Endometrial microvascular endothelial cells (primary cell): Measurements from ENCODE around the gene CARMIL1. TPM values are rescaled to one million over a fixed set of nuclear protein-coding genes. Genes with fewer than 3 reads are reported as not detected.
"Not testable (repeated sequence)": the region's sequence is repeated elsewhere in the genome, so short reads cannot be mapped to it uniquely, and the experiment has no call there.

Experiments used
- in situ Hi-C: cut with HindIII; loops from 2 replicates; pipeline ENCODE4 v1.10.0; 2017; ENCODE audit warnings: low sequenced_read_pairs, low pct_unique_long_range_greater_than_20kb; ENCODE audit errors: inconsistent ontology term
- total RNA-seq: library from RNA; depleted of rRNA; stranded (reverse); fragments of >200 nt; gene quantifications from one replicate; pipeline ENCODE4 v1.2.3, GENCODE V29; 2015; ENCODE audit errors: inconsistent ontology term

The CARMIL1 gene
- total RNA-seq, 1 donor from 2014 or later = 1.0 TPM

DNA sequence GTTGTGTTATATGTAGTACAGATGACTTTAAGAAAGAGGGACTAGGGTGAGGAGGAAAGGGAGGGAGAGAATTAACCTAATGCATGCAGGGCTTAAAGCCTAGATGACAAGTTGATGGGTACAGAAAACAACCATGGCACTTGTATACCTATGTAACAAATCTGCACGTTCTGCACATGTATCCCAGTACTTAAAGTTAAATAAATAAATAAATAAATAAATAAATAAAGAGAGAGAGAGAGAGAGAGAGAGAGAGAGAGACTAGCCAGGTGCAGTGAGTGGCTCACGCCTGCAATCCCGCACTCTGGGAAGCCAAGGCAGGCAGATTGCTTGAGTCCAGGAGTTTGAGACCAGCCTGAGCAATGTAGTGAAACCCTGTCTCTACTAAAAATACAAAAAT lies 11.5 kb upstream of the CARMIL1 start:
- in situ Hi-C loops = loop anchor here (25.0 kb wide), 1 partner anchor 220 kb away; no protein-coding TSS in a partner anchor

DNA sequence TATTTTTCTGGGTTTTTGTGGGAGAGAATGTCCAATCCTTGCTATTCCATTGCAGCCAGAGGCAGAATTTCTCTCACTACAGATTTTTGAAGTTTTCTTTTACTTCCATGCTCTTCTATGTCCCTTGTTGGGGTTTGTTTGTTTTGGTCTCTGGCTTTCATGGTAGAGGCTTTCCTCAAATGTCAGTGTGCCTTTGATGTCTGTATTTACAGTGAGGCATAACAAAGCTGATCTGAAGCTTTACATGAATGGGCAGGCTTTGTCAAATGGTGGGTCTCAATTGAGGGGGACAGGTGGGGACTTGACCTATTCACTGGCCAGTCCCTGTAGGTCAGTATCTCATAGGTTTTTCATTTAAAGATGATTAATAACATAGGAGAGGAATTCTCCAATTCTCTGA lies 8.6 kb upstream of the CARMIL1 start:
- in situ Hi-C loops = loop anchor here (25.0 kb wide), 1 partner anchor 217 kb away; no protein-coding TSS in a partner anchor

DNA sequence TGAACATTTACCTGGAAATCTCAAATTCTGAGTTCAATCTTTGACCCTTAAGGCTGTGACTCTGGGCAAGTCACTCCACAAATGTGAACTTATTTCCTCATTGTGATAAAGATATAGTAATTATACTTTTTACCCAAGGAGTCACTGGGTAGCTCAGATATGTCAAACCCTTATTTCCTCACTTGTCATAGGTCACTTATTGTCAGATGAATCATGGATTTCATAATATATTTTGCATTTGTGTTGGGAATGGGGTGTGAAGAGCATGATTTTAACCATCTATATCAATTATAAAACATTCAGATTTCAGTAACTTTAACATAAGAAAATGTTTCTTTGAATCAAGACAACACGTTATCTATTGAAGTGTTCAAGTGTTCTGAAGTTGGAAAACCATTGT lies 3.7 kb upstream of the CARMIL1 start:
- in situ Hi-C loops = no loop called here

DNA sequence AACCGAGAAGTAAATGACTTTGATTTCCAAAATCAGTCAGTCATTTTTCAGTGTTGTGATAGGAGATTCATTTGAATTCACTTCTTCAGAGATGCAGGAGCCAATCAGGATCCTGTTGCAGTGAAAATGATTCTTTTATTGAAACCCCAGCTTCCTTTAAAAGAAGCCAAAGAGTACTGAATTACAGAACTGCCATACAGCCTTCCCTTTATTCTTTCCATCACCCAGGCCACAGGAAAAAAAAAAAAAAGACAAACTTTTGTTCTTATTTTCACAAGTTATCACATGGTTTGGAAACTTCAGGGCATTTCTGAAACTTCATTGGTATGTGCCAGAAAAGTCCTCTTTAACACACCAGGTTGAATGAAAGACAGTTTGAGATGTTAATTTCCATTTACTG lies 1.8 kb upstream of the CARMIL1 start:
- in situ Hi-C loops = no loop called here

DNA sequence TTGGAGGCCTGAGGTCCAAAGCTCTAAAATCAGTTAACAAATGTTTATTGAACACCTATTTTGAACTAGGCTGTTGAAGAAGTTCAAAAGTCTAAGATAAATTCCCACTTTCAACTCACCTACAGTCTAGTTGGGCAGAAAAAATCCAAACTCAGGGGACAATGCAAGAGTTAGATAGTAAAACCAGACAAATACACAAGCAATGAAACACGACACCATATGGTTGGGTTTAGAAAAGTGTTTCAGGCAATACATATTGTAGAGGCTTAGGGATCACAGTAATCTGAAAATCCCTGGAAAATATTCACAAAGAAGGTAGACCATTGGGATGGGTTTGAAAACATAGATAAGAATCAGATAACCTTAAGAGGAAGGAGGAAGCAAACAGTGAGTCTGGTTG lies 1.3 kb upstream of the CARMIL1 start:
- in situ Hi-C loops = no loop called here

DNA sequence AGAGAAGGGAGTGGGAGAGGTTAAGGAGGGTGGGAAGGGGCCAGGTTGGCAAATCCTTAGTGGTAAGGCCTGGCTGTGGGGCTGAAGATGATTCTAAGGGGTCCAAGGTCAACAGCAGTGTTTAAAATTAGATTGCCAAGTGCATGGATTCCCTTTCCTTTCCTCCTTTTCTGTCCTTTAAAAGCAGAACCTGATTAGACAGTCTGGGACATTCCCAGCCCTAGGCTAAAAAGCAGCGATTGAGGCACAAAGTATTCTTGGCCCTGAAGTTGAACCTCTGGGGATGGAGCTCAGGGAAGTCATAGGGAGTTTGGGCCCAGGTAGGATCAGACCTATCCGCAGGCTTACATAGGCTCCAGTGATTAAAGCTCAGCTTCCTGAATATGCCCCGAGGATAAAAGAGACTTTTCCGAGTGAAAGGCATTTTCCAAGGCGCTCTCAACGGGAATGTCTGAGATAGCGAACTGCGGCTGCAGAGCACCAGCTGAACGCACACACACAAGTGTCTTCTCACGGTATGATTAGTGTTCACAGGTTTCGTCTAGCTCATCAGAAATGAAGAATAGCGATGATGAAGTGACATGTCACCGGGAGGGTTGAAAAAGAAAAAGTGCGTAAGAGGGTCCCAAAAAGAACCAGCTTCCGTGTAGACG lies 787 bp upstream of the CARMIL1 start:
- in situ Hi-C loops = no loop called here

DNA sequence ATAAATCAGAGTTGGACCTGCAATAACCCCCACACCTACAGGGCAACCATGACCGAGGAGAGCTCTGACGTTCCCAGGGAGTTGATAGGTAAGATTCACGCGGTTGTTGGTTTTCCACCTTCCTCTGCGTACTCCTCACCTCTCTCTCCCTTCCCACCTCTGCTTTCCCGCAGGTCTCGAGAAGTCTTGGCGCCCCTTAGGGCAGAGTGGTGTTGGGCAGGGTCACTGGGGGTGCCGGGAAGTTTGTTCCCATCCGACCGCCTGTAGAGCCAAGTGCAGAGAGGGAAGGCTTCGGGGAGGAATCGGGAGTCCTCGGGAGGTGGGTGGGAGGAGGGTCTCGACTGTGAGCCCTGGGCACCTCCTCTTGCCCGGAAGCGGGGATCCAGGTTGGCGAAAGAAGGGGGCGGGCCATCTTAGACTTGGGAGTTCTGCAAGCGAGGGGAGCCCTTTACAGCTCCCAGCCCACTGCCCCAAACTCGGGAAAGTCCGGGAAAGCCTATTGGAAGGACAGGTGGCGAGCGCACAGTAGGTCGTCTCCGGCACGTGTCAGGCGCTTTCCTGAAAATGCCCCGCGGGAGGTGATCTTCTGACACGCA lies 672 bp downstream of the CARMIL1 start:
- in situ Hi-C loops = no loop called here

DNA sequence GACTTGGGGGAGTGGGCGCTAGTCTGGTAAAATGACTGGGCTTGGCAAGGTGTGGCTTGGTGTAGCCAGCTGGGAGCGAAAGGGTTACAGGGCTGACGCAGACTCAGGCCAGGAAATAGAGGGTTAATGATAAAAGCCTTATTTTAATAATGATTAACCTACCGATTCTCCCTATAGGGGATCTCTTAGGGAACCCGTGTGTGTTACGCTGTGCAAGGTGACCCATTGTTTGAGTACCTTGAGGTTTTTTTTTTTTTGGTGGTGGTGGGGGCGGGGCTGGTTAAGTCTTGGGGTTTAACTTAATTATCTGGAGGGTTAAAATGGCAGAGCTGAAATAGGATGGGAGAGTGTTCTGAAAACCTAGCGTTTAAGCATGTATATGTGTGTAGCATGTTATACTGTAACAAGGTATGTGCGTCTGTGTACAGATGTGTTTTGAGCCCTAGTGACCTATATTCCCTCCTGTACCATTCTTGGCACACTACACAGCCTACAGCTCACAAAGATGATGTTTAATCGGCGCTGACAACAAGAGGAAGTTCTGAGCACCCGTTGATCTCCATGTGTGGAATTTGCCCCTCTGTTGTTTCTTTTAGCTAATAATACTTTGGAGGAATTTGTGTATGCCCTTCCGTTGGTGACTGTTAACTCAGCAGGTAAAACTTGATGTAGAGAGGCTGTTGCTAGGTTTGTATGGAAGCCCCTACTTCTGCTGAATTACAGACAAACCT lies 1.3 kb downstream of the CARMIL1 start:
- in situ Hi-C loops = no loop called here

DNA sequence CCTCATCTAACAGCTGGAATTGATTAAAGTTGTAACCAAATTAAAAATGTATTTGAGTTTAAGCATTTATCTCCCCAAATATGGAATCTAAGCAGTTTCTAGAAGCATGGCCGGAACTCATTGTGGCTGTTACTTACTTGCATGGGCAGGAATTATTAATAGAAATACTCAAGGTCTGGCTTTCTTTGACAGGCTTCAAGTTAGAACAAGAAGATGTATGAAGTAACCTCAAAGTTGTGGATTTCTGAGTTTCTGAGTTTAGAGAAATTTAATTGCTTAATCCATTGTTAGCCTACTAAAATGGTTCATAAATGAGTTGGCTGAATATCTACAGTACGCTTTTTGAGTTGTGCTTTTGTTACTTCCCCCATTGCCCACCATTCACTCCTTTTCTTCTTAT lies 7.7 kb downstream of the CARMIL1 start:
- in situ Hi-C loops = no loop called here

DNA sequence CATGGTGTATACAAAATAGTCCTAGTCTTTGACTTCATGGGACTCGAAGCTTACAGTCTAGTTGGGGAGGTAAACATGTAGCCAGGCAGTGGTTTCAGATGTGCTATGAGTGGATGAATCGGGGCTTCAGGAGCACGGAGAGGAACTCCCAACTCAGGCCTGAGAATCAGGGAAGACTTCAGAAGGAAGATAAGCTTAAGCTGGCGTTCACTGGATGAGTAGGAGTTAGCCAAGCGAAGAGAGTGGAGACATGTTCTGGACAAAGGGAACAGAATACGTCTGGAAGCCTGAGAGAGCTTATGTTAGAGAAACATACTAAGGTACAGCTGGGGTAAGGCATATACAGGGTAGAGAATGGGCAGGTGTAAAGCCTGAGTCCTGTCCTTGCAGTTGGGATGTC lies 8.8 kb downstream of the CARMIL1 start:
- in situ Hi-C loops = no loop called here

DNA sequence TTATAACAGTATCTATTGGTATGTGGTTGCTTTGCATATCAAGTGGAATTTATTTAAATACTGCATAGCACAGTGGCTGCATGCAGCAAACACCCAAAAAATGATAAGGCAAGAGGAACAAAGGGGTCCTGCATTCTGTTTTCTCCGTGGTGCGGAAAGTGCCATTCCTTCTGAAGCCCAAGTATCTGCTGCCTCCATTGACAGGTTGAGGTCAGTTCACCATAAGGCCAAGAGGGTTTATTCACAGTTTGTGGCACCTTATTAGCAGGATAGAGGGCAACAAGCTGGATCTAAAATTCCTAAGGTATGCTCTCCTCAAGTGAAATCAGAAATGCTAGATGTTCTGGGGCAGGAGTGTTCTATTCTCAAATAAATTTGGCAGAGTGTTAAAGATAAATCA lies 9.3 kb downstream of the CARMIL1 start:
- in situ Hi-C loops = no loop called here

DNA sequence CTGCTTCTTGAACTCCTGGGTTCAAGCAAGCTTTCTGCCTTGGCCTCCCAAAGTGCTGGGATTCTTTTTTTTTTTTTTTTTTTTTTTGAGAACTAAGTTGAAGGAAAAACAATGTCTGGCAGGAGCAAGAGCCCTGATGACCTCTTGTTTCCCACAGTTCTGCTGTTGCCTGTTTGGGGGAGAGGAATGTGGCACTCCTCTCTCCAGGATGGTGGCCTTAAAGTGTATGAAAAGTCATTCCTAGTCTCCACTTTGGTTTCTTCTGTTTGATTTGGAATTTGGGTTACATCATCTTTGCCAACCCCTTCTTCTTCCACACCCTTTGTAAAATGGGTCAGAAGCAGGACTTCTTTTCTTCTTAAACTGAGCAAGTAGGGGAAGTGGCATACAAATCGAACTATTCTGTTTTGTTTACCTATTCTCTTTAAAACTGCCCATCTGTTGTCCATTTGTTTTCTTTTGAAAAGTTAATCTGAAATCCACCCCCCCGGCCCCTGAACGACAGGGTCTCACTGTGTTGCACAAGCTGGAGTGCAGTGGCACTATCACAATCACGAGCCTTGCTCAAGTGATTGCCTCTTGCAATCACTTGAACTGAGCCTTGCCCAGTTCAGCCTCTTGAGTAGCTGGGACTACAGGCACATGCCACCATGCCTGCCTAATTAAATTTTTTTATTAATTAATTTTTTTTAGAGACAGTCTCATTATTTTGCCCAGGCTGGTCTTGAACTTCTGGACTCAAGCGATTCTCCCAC lies 11.3 kb downstream of the CARMIL1 start:
- in situ Hi-C loops = no loop called here

DNA sequence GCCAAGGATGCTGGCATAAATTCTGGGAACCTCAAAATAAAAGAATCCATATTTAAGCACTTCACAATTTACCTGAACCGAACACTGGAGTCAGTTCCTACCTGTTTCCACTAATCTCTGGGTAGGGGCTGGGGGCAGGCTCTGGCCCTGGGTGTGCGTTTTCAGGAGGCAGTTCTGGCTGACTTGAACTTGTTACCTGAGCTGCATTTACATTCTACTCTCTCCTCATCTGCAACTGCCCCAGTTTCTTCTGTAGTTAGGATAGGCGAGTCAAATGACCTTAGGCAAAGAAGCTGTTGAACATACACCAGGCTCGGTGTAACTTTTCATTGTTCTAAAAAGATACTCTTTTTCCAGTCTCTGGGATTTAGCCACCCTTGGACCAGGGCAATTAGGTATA lies 13.2 kb downstream of the CARMIL1 start:
- in situ Hi-C loops = no loop called here

DNA sequence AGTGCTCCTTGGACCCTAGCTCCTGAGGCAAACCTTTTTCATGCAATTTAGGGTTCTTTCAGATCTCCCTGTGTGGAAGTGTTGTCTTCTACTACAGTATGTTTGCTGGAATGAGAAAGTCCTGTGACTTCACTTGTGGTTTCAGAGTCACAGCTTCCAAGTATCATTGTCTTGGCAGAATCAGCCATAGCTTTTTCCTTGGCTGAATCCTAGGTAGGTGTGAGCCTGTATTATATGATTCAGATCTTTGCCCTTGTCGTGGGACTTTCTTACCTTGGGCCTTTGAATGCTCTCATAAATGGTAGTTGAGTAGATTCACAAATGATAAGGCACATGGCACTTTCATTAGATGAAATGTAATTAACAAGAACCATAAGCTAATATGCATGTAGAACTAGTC lies 16.5 kb downstream of the CARMIL1 start:
- in situ Hi-C loops = no loop called here

DNA sequence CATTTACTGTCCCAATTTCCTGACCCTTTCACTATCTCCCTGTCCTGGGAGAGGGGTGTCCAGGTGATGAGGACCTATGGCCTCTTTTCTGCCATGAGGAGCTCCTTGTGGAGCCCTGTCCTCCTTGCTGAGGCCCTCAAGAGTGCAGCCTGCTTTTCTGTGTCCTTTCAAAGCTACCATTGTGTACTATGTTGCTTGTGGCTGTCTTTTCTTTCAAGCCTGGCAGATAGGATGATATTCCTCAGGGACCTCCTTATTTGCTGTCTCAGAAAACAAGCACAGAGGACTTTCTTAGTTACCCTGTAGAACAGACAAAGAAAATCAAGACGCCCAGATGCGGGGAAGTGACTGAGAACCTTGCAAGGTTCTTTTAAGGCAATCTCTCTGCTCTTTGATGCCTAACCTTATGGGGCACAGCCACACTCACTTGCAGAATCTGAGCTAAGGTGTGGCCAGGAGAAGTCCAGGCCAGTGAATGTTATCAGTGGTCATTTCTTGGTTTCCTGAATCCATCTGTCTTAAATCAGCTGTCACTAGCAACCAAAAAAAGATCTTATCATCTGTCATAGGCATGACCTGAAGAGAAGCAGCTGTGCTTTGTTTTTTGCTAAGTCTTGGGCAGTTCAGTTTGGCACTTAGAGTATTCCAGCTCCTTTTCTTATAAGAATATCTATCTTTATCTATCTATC lies 17.2 kb downstream of the CARMIL1 start:
- in situ Hi-C loops = no loop called here

DNA sequence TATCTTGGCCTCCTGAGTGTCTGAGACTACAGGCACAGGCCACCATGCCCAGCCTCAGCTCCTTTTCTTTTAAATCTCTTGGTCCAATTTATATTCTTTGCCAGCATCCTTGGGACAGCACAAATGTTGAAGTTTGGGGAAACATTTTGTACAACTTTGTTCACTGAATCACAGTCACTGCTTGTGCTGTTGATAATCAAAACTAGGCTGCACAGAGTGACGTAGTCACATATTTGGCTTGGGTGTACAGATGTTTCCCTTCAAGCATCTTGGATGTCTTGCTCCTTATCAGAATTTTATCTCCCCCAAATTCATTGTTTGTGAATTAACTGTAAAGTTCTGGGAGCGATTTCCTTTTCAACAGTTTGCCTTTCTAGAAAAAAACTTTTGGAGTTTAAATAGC lies 17.9 kb downstream of the CARMIL1 start:
- in situ Hi-C loops = no loop called here

DNA sequence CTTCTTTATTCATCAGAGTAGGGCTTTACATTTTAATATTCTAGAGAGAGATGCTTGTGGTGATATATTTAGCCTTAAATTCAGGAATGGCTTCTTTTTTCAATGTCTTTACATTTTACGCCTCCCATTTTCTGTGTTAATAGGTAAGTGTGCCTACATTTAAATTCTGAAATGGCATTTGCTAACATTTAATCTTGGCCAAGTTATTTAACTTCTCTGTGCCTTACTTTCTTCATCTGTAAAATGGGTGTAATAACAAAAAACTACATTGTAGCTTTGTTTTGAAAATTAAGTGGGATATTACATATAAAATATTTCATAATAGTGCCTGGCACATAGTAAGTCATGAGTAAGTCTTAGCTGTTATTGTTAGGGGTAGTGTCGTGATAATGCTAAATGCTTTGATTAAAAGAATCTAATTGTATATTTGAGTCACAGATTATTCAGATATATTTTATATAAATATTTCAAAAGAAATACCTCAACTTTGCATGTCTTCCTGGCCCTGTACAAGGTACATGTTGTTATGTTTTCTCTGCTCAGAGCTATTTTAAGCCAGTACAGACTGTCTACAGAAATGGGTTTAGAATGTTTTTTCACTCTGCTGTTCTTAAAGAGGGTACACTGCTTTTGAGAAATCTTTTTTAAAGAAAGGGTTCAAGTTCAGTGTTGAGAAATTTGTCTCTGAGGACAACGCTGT lies 18.8 kb downstream of the CARMIL1 start:
- in situ Hi-C loops = no loop called here

DNA sequence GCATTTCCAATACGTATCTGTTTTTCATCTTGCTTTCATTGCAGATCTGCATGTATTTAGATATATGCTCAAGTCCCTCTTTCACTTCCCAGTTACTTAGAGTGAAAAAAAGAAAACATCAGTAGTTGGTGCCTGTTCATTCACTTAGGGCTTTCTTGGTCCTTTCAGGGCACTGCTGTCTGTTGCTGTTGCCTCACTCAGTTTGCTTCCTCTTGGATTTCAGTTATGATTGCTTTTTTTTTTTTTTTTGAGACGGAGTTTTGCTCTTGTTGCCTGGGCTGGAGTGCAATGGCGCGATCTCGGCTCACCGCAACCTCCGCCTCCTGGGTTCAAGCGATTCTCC lies 19.3 kb downstream of the CARMIL1 start:
- in situ Hi-C loops = not testable (repeated sequence)

DNA sequence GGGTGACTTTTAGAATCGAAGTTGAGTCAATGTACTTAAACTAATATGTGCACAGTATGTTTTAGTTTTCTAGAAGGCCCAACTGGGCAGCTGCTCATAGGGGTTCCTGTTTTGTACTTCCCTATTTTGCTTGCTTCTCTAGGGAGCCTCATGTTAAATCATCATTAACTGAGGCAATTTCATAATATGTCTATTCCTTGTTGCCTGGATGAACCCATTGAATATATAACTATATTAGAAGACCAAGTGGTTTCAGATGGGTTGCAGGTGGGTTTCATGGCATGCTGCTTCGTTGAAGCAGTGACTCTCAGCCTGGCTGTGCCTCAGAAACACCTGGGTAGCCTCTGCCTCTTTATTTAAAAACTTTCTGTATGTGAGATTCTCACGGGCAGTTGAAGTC lies 22.2 kb downstream of the CARMIL1 start:
- in situ Hi-C loops = no loop called here
